OCI-LY3 (cell line): ENCODE data around the gene ITPRIPL1.

ENCODE experiments used
- CTCF ChIP-seq: fragments of 200-600, 300-600 bp; sonication (generic); IDR thresholded peaks from 2 replicates; pipeline ENCODE4 v1.5.1; 2014; ENCODE audit warnings: antibody characterized with exemption, low read length, low read depth
- EZH2phosphoT487 ChIP-seq: fragments of 200-600 bp; shearing (Covaris generic); IDR thresholded peaks from 2 replicates; pipeline ENCODE4 v1.6.1; 2018; ENCODE audit warnings: antibody characterized with exemption, mixed run types, low read depth

GRCh38 chr2:96291751-96292150, 33.4 kb upstream of the ITPRIPL1 start:
- TF ChIP-seq CTCF (no peak), EZH2phosphoT487 (no peak)
